DOHH2 (cell line): ENCODE measurements around the gene ACCSL.

Source experiments
- CTCF ChIP-seq: fragments of 200-600 bp; sonication (generic); IDR thresholded peaks from one replicate; pipeline ENCODE4 v1.5.1; 2014; ENCODE audit warnings: antibody characterized with exemption, mild to moderate bottlenecking, low read depth, low read length; ENCODE audit not compliant: poor library complexity, severe bottlenecking
- EZH2phosphoT487 ChIP-seq: fragments of 200-600 bp; sonication (generic); IDR thresholded peaks from 2 replicates; pipeline ENCODE4 v1.6.1; 2017; ENCODE audit warnings: borderline replicate concordance, mild to moderate bottlenecking, antibody characterized with exemption, low read length, moderate library complexity, mixed read lengths

GRCh38 chr11:44000731-44001130 is 47.0 kb upstream of the ACCSL start:
- TF ChIP-seq CTCF = no peak
- no peak for TF ChIP-seq EZH2phosphoT487
